Large intestine (tissue), 3 donors: ENCODE measurements around the gene EXD3. TPM values are rescaled to one million over a fixed set of nuclear protein-coding genes. Genes with fewer than 3 reads are reported as not detected.

ENCODE experiments used
- DNase-seq, 2 donors: peaks; one replicate each; pipeline versions ENCODE4 v3.0.0 to v3.0.0-alpha.2; 2013
- H3K27ac ChIP-seq: one replicate; pipeline ENCODE4 v1.5.1; 2013; ENCODE audit warnings: low read length
- H3K27me3 ChIP-seq: 2 replicates; pipeline ENCODE4 v1.6.1; 2013; ENCODE audit warnings: low read length; ENCODE audit not compliant: control insufficient read depth, insufficient read depth
- H3K36me3 ChIP-seq: 2 replicates; pipeline ENCODE4 v1.6.1; 2013; ENCODE audit warnings: low read length; ENCODE audit not compliant: control insufficient read depth, insufficient read depth
- H3K4me1 ChIP-seq: one replicate; pipeline ENCODE4 v1.6.1; 2013; ENCODE audit warnings: low read length; ENCODE audit not compliant: control insufficient read depth, insufficient read depth
- H3K4me3 ChIP-seq: one replicate; pipeline ENCODE4 v1.5.1; 2013; ENCODE audit warnings: low read length
- H3K9me3 ChIP-seq: one replicate; pipeline ENCODE4 v1.6.1; 2013; ENCODE audit warnings: mild to moderate bottlenecking, low read depth, low read length, moderate library complexity; ENCODE audit not compliant: control insufficient read depth
- WGBS: methylation state at CpG from one replicate; pipeline ENCODE4 v1.1.5; 2013; ENCODE audit warnings: low lambda C conversion rate; ENCODE audit not compliant: insufficient coverage; 5-methylcytosine and 5-hydroxymethylcytosine counted together
- polyA plus RNA-seq: library from polyadenylated mRNA; unstranded; fragments of 120-200 nt; gene quantifications from one replicate; pipeline ENCODE4 v1.2.1, GENCODE V29; 2013

The EXD3 gene
- polyA plus RNA-seq, 1 donor: 36.5 TPM

GRCh38 chr9:137463931-137464290, 40.9 kb upstream of the EXD3 start:
- H3K36me3 ChIP-seq: no peaks in the 10 kb centered on the region
- no peak overlapping the region for H3K27ac ChIP-seq
- peaks cover 9% of the 10 kb centered on the region for H3K4me1 ChIP-seq
- H3K4me3 ChIP-seq: no peak overlapping the region
- peaks cover 10% of the 10 kb centered on the region for H3K9me3 ChIP-seq
- whole genome bisulfite sequencing: no CpG with 5 or more reads among the region's 18 CpGs
- DNase-seq: no peak
- H3K27me3 ChIP-seq: peaks cover 10% of the 10 kb centered on the region

GRCh38 chr9:137462986-137463930, 40.3 kb upstream of the EXD3 start:
- WGBS: no CpG with 5 or more reads among the region's 30 CpGs
- Histone ChIP-seq H3K36me3 (no peaks in the 10 kb centered on the region), H3K27me3 (peaks cover 10% of the 10 kb centered on the region), H3K4me1 (peaks cover 12% of the 10 kb centered on the region), H3K9me3 (peaks cover 10% of the 10 kb centered on the region), H3K27ac (no peak overlapping the region), H3K4me3 (no peak overlapping the region)
- DNase-seq: no peak

- WGBS: no CpG with 5 or more reads among the region's 25 CpGs
- H3K4me3 ChIP-seq: no peak overlapping the region
- peaks cover 10% of the 10 kb centered on the region for H3K27me3 ChIP-seq
- peaks cover 17% of the 10 kb centered on the region for H3K4me1 ChIP-seq
- H3K9me3 ChIP-seq: peaks cover 10% of the 10 kb centered on the region
- no peaks in the 10 kb centered on the region for H3K36me3 ChIP-seq
- no peak overlapping the region for H3K27ac ChIP-seq
- DNase-seq: no peak
Measured at GRCh38 chr9:137462396-137462985, 39.5 kb upstream of the EXD3 start.

- Histone ChIP-seq H3K4me3 (no peak overlapping the region), H3K36me3 (peaks cover 5% of the 10 kb centered on the region), H3K9me3 (peaks cover 10% of the 10 kb centered on the region), H3K27me3 (peaks cover 10% of the 10 kb centered on the region), H3K27ac (no peak overlapping the region), H3K4me1 (peaks cover 17% of the 10 kb centered on the region)
- DNase-seq: peak in 1 of 2 donors; percentile 46
- WGBS: no CpG with 5 or more reads among the region's 52 CpGs
Measured at GRCh38 chr9:137461663-137462395, 38.9 kb upstream of the EXD3 start.

- peaks cover 10% of the 10 kb centered on the region for H3K27me3 ChIP-seq
- H3K27ac ChIP-seq: no peak overlapping the region
- H3K9me3 ChIP-seq: peaks cover 10% of the 10 kb centered on the region
- peaks cover 17% of the 10 kb centered on the region for H3K4me1 ChIP-seq
- DNase-seq: no peak
- no CpG with 5 or more reads among the region's 21 CpGs for WGBS
- peaks cover 6% of the 10 kb centered on the region for H3K36me3 ChIP-seq
- no peak overlapping the region for H3K4me3 ChIP-seq
Measured at GRCh38 chr9:137461316-137461662, 38.3 kb upstream of the EXD3 start.

GRCh38 chr9:137460363-137461315, 37.7 kb upstream of the EXD3 start:
- peaks cover 11% of the 10 kb centered on the region for H3K36me3 ChIP-seq
- no peak overlapping the region for H3K27ac ChIP-seq
- H3K27me3 ChIP-seq: peaks cover 10% of the 10 kb centered on the region
- peaks cover 10% of the 10 kb centered on the region for H3K9me3 ChIP-seq
- H3K4me1 ChIP-seq: peaks cover 17% of the 10 kb centered on the region
- H3K4me3 ChIP-seq: no peak overlapping the region
- DNase-seq: no peak
- WGBS: no CpG with 5 or more reads among the region's 31 CpGs

- H3K27ac ChIP-seq: peak overlapping the region; percentile 32
Measured at GRCh38 chr9:137459601-137460362, 36.8 kb upstream of the EXD3 start.

GRCh38 chr9:137459152-137459600, 36.2 kb upstream of the EXD3 start, which contains the start of gene NSMF:
NSMF (minus strand) TSS chr9:137459334; CDS start chr9:137459102, 232 bp downstream.
- no CpG with 5 or more reads among the region's 62 CpGs for WGBS
- H3K9me3 ChIP-seq: peaks cover 15% of the 10 kb centered on the region
- peaks cover 10% of the 10 kb centered on the region for H3K27me3 ChIP-seq
- peak; percentile 93 to 95 for DNase-seq
- peak within 1 kb of the TSS; percentile 48 for H3K4me3 ChIP-seq
- H3K4me1 ChIP-seq: peaks cover 28% of the 10 kb centered on the region
- peaks cover 15% of the 10 kb centered on the region for H3K36me3 ChIP-seq
- peak within 1 kb of the TSS; percentile 32 for H3K27ac ChIP-seq

More at GRCh38 chr9:137459601-137460362, 36.8 kb upstream of the EXD3 start:
- H3K9me3 ChIP-seq: peaks cover 12% of the 10 kb centered on the region
- H3K4me1 ChIP-seq: peaks cover 22% of the 10 kb centered on the region
- WGBS: no CpG with 5 or more reads among the region's 15 CpGs
- DNase-seq: peak in 1 of 2 donors; percentile 63
- H3K36me3 ChIP-seq: peaks cover 15% of the 10 kb centered on the region
- H3K4me3 ChIP-seq: peak overlapping the region; percentile 48
- H3K27me3 ChIP-seq: peaks cover 10% of the 10 kb centered on the region
